Right lobe of liver (tissue), 6 donors: Measurements from ENCODE around the gene GXYLT2. TPM values are rescaled to one million over a fixed set of nuclear protein-coding genes. Genes with fewer than 3 reads are reported as not detected.

Source experiments
- ATAC-seq, 4 donors: fragments of 200-7000 bp; cut with Tn5 transposase; one replicate each; pipeline ENCODE4 v1.9.1; 2020; ENCODE audit warnings: mild to moderate bottlenecking in 4 of 4, moderate library complexity in 4 of 4
- DNase-seq, 3 donors: peaks; one replicate each; pipeline ENCODE4 v3.0.0-alpha.2; 2020
- H3K27ac ChIP-seq, 3 donors: fragments of 200-600 bp; one replicate each; pipeline ENCODE4 v1.8.0; 2022
- H3K27me3 ChIP-seq, 2 donors: fragments of 200-600 bp; one replicate each; pipeline ENCODE4 v1.8.0; 2022
- H3K36me3 ChIP-seq, 4 donors: fragments of 200-600 bp; sonication (generic) in 1 of 4; one replicate each; pipeline versions ENCODE4 v1.5.1 to v1.8.0; 2017 to 2022; ENCODE audit warnings: control low read depth in 1 of 4
- H3K4me1 ChIP-seq, 4 donors: fragments of 200-600 bp; sonication (generic) in 1 of 4; one replicate each; pipeline versions ENCODE4 v1.5.1 to v1.8.0; 2017 to 2022; ENCODE audit warnings: control low read depth in 1 of 4
- H3K4me3 ChIP-seq, 3 donors: fragments of 200-600 bp; one replicate each; pipeline ENCODE4 v1.8.0; 2022
- H3K9me3 ChIP-seq, 4 donors: fragments of 200-600 bp; sonication (generic) in 1 of 4; one replicate each; pipeline versions ENCODE4 v1.5.1 to v1.8.0; 2017 to 2022; ENCODE audit warnings: control low read depth in 1 of 4
- POLR2A ChIP-seq: fragments of 450-650 bp; IDR thresholded peaks from one replicate; pipeline ENCODE4 v1.6.1; 2017; ENCODE audit warnings: antibody characterized with exemption, mild to moderate bottlenecking
- WGBS: methylation state at CpG from one replicate; pipeline ENCODE4 v1.1.6; 2018; ENCODE audit warnings: low coverage, low lambda C conversion rate; ENCODE audit not compliant: insufficient coverage; ENCODE audit errors: missing lambda C conversion rate; 5-methylcytosine and 5-hydroxymethylcytosine counted together
- intact Hi-C, 2 donors: fragments of 100-400 bp; cut with DNase I; formaldehyde crosslinking; loops; one replicate each; pipeline versions ENCODE4 v1.11.2 to v1.14.1; 2022
- total RNA-seq, 6 experiments: library from RNA; depleted of rRNA in 2 of 6; stranded (reverse); fragments of >200 nt in 2 of 6; fragmentation: NEBNext Ultra II Directional in 3 of 6; extraction: Animal tissue kit (Norgen Biotek cat#: 25700) in 3 of 6; gene quantifications; one replicate each; pipeline versions ENCODE4 v1.1.0 to v1.2.4, GENCODE V29; 2016 to 2023
- TF ChIP-seq, protein P1 (sequence below), 4 donors: fragments of 200-600 bp in 3 of 4; fragments of 450-650 bp in 1 of 4; IDR thresholded peaks; one replicate each; pipeline versions ENCODE4 v1.5.1 to v1.8.0; 2016 to 2022; ENCODE audit warnings: antibody characterized with exemption in 4 of 4, mild to moderate bottlenecking in 2 of 4
- donor health status: DM: no; HTN: yes; CAD: no.
- donor health status: DM: no; HTN: no; CAD: no.
- donor health status: DM: no; HTN: no; CAD: no.
- donor health status: DM: no; HTN: yes; CAD: no.
- donor health status: DM: no; HTN: yes; CAD: no.

The GXYLT2 gene
- total RNA-seq, 6 experiments from 2014 or later: 0.06 to 0.69 (median 0.12) TPM; not detected in 1

DNA sequence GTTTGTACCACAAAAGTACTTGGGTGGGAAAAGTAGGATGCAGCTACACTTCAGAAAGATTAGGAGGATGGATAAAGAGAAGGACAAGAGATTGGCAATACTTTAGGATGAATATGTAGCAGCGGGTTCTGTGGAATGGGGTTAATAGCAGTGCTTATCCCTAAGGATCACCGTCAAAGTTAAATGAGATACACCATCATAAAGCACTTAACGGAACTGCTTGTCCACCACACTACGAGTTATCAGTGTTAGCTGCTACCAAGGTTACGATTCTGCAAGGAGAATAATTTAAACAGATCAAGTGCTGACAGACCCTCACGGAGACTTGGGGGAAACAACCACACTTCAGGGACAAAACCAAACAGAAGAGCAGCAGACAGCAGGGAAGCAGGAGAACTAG is 40.6 kb upstream of the GXYLT2 start:
- peak overlapping the region in 2 of 3 donors; percentile 9 to 47 for H3K27ac ChIP-seq
- H3K36me3 ChIP-seq: peaks cover 0 to 1% (median 0%) of the 10 kb centered on the region in 4 donors
- 9% methylated on average over 6 of the region's 6 CpGs for WGBS
- peak overlapping the region; percentile 72 to 87 (median 75) for H3K4me3 ChIP-seq
- no peak for DNase-seq
- peaks cover 0 to 18% (median 0%) of the 10 kb centered on the region in 4 donors for H3K4me1 ChIP-seq
- H3K27me3 ChIP-seq: no peaks in the 10 kb centered on the region
- TF ChIP-seq, protein P1, sequence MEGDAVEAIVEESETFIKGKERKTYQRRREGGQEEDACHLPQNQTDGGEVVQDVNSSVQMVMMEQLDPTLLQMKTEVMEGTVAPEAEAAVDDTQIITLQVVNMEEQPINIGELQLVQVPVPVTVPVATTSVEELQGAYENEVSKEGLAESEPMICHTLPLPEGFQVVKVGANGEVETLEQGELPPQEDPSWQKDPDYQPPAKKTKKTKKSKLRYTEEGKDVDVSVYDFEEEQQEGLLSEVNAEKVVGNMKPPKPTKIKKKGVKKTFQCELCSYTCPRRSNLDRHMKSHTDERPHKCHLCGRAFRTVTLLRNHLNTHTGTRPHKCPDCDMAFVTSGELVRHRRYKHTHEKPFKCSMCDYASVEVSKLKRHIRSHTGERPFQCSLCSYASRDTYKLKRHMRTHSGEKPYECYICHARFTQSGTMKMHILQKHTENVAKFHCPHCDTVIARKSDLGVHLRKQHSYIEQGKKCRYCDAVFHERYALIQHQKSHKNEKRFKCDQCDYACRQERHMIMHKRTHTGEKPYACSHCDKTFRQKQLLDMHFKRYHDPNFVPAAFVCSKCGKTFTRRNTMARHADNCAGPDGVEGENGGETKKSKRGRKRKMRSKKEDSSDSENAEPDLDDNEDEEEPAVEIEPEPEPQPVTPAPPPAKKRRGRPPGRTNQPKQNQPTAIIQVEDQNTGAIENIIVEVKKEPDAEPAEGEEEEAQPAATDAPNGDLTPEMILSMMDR (IDR thresholded peaks at IDR 0.05): no peak
- no peak for TF ChIP-seq POLR2A
- intact Hi-C loops: no loop called here
- H3K9me3 ChIP-seq: no peaks in the 10 kb centered on the region
- no peak for ATAC-seq

DNA sequence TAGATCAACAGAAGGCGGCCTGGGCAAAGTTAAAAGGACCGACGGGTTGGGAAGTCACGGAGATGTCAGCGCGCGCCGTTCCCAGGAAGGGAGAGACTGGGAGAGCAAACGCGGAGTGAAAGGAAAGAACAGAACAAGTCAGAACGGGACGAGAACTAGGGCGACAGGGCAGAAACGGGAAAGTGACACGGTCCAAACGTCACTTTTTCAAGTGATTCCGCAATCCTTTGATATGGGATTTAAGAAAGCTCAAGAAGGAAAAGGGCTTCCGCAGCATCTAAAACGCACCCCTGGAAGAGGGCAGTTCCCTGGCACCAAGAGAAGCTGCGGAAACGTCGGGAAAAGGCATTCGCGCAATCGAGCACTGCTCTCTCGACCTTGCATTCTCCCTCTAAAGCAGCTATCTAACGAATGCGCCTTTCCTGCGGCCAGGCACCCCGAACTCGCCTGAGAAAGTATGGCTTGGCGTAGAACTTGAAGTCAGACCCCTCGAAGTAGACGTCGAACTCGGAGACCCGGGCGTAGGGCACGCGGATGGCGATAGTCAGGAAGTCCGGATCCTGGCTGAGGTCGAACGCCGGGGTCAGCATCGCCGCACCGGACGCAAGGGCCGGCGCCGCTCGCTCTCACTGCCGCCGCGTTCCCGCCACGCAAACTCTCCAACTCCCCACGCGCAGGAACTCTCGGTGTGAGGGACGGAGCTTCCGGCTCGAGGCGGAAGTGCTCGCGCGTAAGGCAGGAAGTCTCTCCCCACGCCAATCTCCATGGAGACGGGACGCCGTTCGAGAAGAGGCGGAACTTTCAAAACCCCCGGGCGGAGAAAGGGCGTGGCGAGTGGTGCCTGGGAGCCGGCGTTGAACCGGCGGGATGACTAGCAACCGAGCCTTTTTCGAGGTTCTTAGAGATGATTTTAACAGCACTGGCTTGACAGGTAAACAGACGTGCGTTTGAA is 39.8 kb upstream of the GXYLT2 start, which contains the start of gene SHQ1:
TSS of gene SHQ1 (minus strand) at position 695 of the 952 bp plus-strand sequence. CDS start at position 590, 105 bp downstream.
- DNase-seq (peak; percentile 97), ATAC-seq (peak; percentile 98 to 99 (median 99))
- Histone ChIP-seq H3K4me1 (peaks cover 0 to 18% (median 0%) of the 10 kb centered on the region in 4 donors), H3K9me3 (no peaks in the 10 kb centered on the region), H3K36me3 (no peaks in the 10 kb centered on the region), H3K27me3 (no peaks in the 10 kb centered on the region), H3K27ac (peak within 1 kb of the TSS; percentile 4 to 47 (median 9)), H3K4me3 (peak within 1 kb of the TSS; percentile 72 to 87 (median 75))
- WGBS: 0% methylated on average over 32 of the region's 86 CpGs
- intact Hi-C loops: no loop called here
- TF ChIP-seq, protein P1 (IDR thresholded peaks at IDR 0.05): no peak
- peak; percentile 57 for TF ChIP-seq POLR2A

GRCh38 chr3:72848703-72849081 is 39.2 kb upstream of the GXYLT2 start:
- Histone ChIP-seq H3K27me3 (no peaks in the 10 kb centered on the region), H3K36me3 (no peaks in the 10 kb centered on the region), H3K27ac (no peak overlapping the region), H3K4me3 (peak overlapping the region; percentile 72 to 87 (median 75)), H3K9me3 (no peaks in the 10 kb centered on the region), H3K4me1 (peaks cover 0 to 18% (median 0%) of the 10 kb centered on the region in 4 donors)
- under 1% methylated on average over 11 of the region's 11 CpGs for WGBS
- DNase-seq (no peak), ATAC-seq (peak in 3 of 4 donors; percentile 1 to 18 (median 3))
- intact Hi-C loops: no loop called here
- TF ChIP-seq, protein P1 (IDR thresholded peaks at IDR 0.05): no peak
- no peak for TF ChIP-seq POLR2A

DNA sequence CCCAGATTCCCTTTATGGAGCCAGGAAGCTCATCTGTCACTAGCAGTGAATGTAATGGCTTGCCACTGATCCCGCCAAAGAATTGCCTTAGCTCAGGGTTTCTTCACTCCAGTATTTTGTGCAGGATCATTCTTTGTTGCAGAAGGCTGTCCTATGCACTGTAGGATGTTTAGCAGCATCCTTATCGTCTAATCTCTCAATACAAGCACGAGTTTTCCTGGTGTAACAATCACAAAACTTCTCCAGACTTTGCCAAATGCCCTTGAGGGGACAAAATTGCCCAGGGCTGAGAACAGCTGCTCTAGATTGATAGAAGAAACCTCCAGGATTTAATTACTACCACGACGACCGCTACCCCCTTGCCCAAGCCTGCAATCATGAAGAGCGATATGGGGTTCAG is 32.8 kb upstream of the GXYLT2 start:
- DNase-seq: no peak
- intact Hi-C loops: loop anchor here (5.0 to 10.0 kb wide), 2 partner anchors 230 to 232 kb away; no protein-coding TSS in a partner anchor
- Histone ChIP-seq H3K27me3 (no peaks in the 10 kb centered on the region), H3K4me3 (no peak overlapping the region), H3K9me3 (no peaks in the 10 kb centered on the region), H3K36me3 (no peaks in the 10 kb centered on the region), H3K27ac (no peak overlapping the region), H3K4me1 (no peaks in the 10 kb centered on the region)
- TF ChIP-seq, protein P1 (IDR thresholded peaks at IDR 0.05): no peak
- no peak for TF ChIP-seq POLR2A
- 61% methylated on average over 5 of the region's 7 CpGs for WGBS
- no peak for ATAC-seq
